IMR-90 (cell line): Measurements from ENCODE around the gene PRKCB.

ENCODE experiments used
- CEBPB ChIP-seq: IDR thresholded peaks from 2 replicates; pipeline ENCODE4 v1.6.1; 2012; ENCODE audit warnings: low read depth, low read length, improper control_type of control experiment
- FOS ChIP-seq: fragments of 150-350 bp; IDR thresholded peaks from 2 replicates; pipeline ENCODE4 v1.6.1; 2016; ENCODE audit warnings: low read depth, low read length
- MXI1 ChIP-seq: IDR thresholded peaks from 2 replicates; pipeline ENCODE4 v1.6.1; 2012; ENCODE audit warnings: low read depth, mild to moderate bottlenecking, low read length, moderate library complexity, borderline replicate concordance
- POLR2A ChIP-seq: IDR thresholded peaks from 2 replicates; pipeline ENCODE4 v1.6.1; 2012; ENCODE audit warnings: mild to moderate bottlenecking, low read depth, low read length
- RAD21 ChIP-seq: IDR thresholded peaks from 2 replicates; pipeline ENCODE4 v1.6.1; 2012; ENCODE audit warnings: low read length, improper control_type of control experiment
- TF ChIP-seq, protein P1 (sequence below): conservative IDR thresholded peaks from 2 replicates; pipeline ENCODE4 v1.5.1; 2012; ENCODE audit warnings: mild to moderate bottlenecking, low read depth, low read length, improper control_type of control experiment
- TF ChIP-seq, protein P2 (sequence below): fragments of 150-350 bp; IDR thresholded peaks from 2 replicates; pipeline ENCODE4 v1.6.1; 2016; ENCODE audit warnings: low read depth, mild to moderate bottlenecking, low read length, moderate library complexity, borderline replicate concordance

DNA sequence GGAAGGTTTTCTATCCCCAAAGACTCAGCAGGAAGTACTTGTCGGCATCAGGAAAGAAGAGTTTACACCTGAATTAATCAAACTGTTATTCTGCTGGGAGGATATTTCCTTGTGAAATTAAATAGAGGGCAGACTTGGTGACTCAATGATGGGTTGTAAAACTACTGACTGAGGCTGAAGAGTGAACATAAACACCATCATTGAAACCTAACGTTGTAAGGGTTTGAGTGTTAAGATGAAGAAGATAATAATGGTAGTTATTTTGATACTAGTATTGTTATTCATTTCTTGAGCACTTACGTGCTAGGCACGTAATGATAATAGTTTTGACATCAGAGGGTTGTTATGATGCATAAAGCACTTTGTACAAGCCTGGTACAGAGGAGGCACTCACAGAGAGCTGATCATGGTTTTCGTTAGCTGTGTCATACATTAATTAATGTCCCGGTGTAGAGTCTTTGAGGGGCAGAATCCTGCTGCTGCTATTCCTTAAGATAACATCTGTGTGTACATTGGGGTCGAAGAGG is 356.2 kb downstream of the PRKCB start:
- TF ChIP-seq MXI1, result no peak
- TF ChIP-seq POLR2A, result no peak
- no peak for TF ChIP-seq RAD21
- no peak for TF ChIP-seq CEBPB
- TF ChIP-seq, protein P1, sequence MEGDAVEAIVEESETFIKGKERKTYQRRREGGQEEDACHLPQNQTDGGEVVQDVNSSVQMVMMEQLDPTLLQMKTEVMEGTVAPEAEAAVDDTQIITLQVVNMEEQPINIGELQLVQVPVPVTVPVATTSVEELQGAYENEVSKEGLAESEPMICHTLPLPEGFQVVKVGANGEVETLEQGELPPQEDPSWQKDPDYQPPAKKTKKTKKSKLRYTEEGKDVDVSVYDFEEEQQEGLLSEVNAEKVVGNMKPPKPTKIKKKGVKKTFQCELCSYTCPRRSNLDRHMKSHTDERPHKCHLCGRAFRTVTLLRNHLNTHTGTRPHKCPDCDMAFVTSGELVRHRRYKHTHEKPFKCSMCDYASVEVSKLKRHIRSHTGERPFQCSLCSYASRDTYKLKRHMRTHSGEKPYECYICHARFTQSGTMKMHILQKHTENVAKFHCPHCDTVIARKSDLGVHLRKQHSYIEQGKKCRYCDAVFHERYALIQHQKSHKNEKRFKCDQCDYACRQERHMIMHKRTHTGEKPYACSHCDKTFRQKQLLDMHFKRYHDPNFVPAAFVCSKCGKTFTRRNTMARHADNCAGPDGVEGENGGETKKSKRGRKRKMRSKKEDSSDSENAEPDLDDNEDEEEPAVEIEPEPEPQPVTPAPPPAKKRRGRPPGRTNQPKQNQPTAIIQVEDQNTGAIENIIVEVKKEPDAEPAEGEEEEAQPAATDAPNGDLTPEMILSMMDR, result no peak
- TF ChIP-seq FOS, result no peak
- TF ChIP-seq, protein P2, sequence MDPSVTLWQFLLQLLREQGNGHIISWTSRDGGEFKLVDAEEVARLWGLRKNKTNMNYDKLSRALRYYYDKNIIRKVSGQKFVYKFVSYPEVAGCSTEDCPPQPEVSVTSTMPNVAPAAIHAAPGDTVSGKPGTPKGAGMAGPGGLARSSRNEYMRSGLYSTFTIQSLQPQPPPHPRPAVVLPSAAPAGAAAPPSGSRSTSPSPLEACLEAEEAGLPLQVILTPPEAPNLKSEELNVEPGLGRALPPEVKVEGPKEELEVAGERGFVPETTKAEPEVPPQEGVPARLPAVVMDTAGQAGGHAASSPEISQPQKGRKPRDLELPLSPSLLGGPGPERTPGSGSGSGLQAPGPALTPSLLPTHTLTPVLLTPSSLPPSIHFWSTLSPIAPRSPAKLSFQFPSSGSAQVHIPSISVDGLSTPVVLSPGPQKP, result no peak
